Dermis blood vessel endothelial cell (primary cell): ENCODE measurements around the gene SOX13. TPM values are rescaled to one million over a fixed set of nuclear protein-coding genes. Genes with fewer than 3 reads are reported as not detected.
"Not testable (repeated sequence)": the region's sequence is repeated elsewhere in the genome, so short reads cannot be mapped to it uniquely, and the experiment has no call there.

ENCODE experiments used
- DNase-seq: peaks from one replicate; pipeline ENCODE4 v3.0.0; 2010
- total RNA-seq: library from RNA; depleted of rRNA; stranded (reverse); fragments of >200 nt; gene quantifications from 2 replicates; pipeline ENCODE4 v1.2.3, GENCODE V29; 2014

Gene SOX13
- total RNA-seq, 1 donor from 2014 or later = 15.3 TPM

- no peak for DNase-seq
Measured at GRCh38 chr1:204087893-204088528, 15.1 kb downstream of the SOX13 start.

GRCh38 chr1:204088596-204088995, 15.7 kb downstream of the SOX13 start:
- DNase-seq = no peak

- DNase-seq = peak; percentile 49
Measured at GRCh38 chr1:204089044-204089751, 16.3 kb downstream of the SOX13 start.

GRCh38 chr1:204090132-204090531, 17.2 kb downstream of the SOX13 start:
- not testable (repeated sequence) for DNase-seq

GRCh38 chr1:204091066-204091465, 18.2 kb downstream of the SOX13 start:
- DNase-seq = no peak

- no peak for DNase-seq
Measured at GRCh38 chr1:204091787-204092312, 18.9 kb downstream of the SOX13 start.

- no peak for DNase-seq
Measured at GRCh38 chr1:204092632-204093420, 19.9 kb downstream of the SOX13 start.

GRCh38 chr1:204093421-204093717, 20.5 kb downstream of the SOX13 start:
- no peak for DNase-seq

GRCh38 chr1:204093781-204094180, 20.9 kb downstream of the SOX13 start:
- no peak for DNase-seq

- DNase-seq = no peak
Measured at GRCh38 chr1:204094313-204094729, 21.4 kb downstream of the SOX13 start.

- DNase-seq = peak; percentile 42
Measured at GRCh38 chr1:204094856-204095634, 22.1 kb downstream of the SOX13 start.

- DNase-seq = no peak
Measured at GRCh38 chr1:204096931-204097330, 24.0 kb downstream of the SOX13 start.

GRCh38 chr1:204098683-204099082, 25.8 kb downstream of the SOX13 start:
- DNase-seq = no peak

GRCh38 chr1:204099754-204100153, 26.8 kb downstream of the SOX13 start:
- DNase-seq = not testable (repeated sequence)

GRCh38 chr1:204102029-204102611, 29.2 kb downstream of the SOX13 start:
- DNase-seq = peak; percentile 57

- peak; percentile 35 for DNase-seq
Measured at GRCh38 chr1:204102739-204103430, 30.0 kb downstream of the SOX13 start.

GRCh38 chr1:204103431-204103741, 30.5 kb downstream of the SOX13 start:
- no peak for DNase-seq

- DNase-seq = peak; percentile 63
Measured at GRCh38 chr1:204104331-204105130, 31.6 kb downstream of the SOX13 start.

- no peak for DNase-seq
Measured at GRCh38 chr1:204105131-204105515, 32.2 kb downstream of the SOX13 start.

- DNase-seq = no peak
Measured at GRCh38 chr1:204106825-204107224, 33.9 kb downstream of the SOX13 start.

- no peak for DNase-seq
Measured at GRCh38 chr1:204107892-204108291, 35.0 kb downstream of the SOX13 start.
